ENCODE measurements around the gene PNLIP. TPM values are rescaled to one million over a fixed set of nuclear protein-coding genes. Genes with fewer than 3 reads are reported as not detected.

Gene PNLIP
- 1.5 TPM for total RNA-seq (2021; ENCODE audit: unreplicated experiment)
- polyA plus RNA-seq (2012; ENCODE audit: insufficient read length), result not detected
- Bru-seq, nascent RNA, result not detected
- BruChase-seq, experiment 1, labeled RNA remaining after a 2-hour chase, result not detected
- BruChase-seq, experiment 2, labeled RNA remaining after a 6-hour chase, result not detected
- long read RNA-seq, result 0 reads

- in situ Hi-C loops (cut with HindIII; ENCODE audit: low pct_unique_long_range_greater_than_20kb, low sequenced_read_pairs), result no loop called here
- no peak for DNase-seq (ENCODE audit: low read depth, low spot score)
- POLR2A ChIA-PET, result no interaction called here
Observed at GRCh38 chr10:116545756-116546155, at the start of gene PNLIP. PNLIP (plus strand) TSS chr10:116545931; CDS start chr10:116546093, 162 bp downstream.

GRCh38 chr10:116504786-116505185, 40.9 kb upstream of the PNLIP start:
- no peaks in the 10 kb centered on the region for H3K9me3 ChIP-seq (ENCODE audit: control insufficient read depth, insufficient read depth, low read depth, low read length)
- ATAC-seq (no peak), DNase-seq (ENCODE audit: low read depth, low spot score) (no peak)
- POLR2A ChIA-PET, result no interaction called here
- no TSS peak for BruUV-seq (replicated peaks)
- H3K27ac ChIP-seq (ENCODE audit: low read length), result no peak overlapping the region
- H3K4me3 ChIP-seq (ENCODE audit: low read depth in 2 of 2, low read length in 2 of 2), result no peak overlapping the region
- H3K27me3 ChIP-seq (ENCODE audit: control insufficient read depth, insufficient read depth, low read length), result no peaks in the 10 kb centered on the region
- in situ Hi-C loops (cut with HindIII; ENCODE audit: low pct_unique_long_range_greater_than_20kb, low sequenced_read_pairs) (no loop called here), intact Hi-C loops (cut with micrococcal nuclease; ENCODE audit: unreplicated experiment) (no loop called here)
- CTCF ChIA-PET, result no interaction called here
- no peaks in the 10 kb centered on the region for H3K4me1 ChIP-seq (ENCODE audit: control insufficient read depth, insufficient read depth, low read length)
- TF ChIP-seq POLR2AphosphoS5 (IDR thresholded peaks at IDR 0.05; ENCODE audit: low read depth, low read length) (no peak), SIN3A (IDR thresholded peaks at IDR 0.05; ENCODE audit: borderline replicate concordance, insufficient read depth, low read depth, low read length) (no peak), CTCF (IDR thresholded peaks at IDR 0.05) (no peak), TCF7L2 (IDR thresholded peaks at IDR 0.05; ENCODE audit: low read depth, low read length) (no peak), REST (IDR thresholded peaks at IDR 0.05; ENCODE audit: insufficient read depth in 1 of 2, low read depth in 2 of 2, low read length in 1 of 2) (no peak)
- H3K36me3 ChIP-seq (ENCODE audit: control insufficient read depth, insufficient read depth, low read length), result no peaks in the 10 kb centered on the region

More at GRCh38 chr10:116545756-116546155, at the start of gene PNLIP:
- intact Hi-C loops (cut with micrococcal nuclease; ENCODE audit: unreplicated experiment), result no loop called here
- CTCF ChIA-PET, result interaction anchor here (0.6 kb wide), 1 partner anchor 102 kb away, joined by 6 read pairs; no protein-coding TSS in a partner anchor
- BruUV-seq (replicated peaks), result no TSS peak
- Histone ChIP-seq H3K27me3 (ENCODE audit: control insufficient read depth, insufficient read depth, low read length) (peaks cover 15% of the 10 kb centered on the region), H3K36me3 (ENCODE audit: control insufficient read depth, insufficient read depth, low read length) (no peaks in the 10 kb centered on the region), H3K9me3 (ENCODE audit: control insufficient read depth, insufficient read depth, low read depth, low read length) (no peaks in the 10 kb centered on the region), H3K27ac (ENCODE audit: low read length) (no peak within 1 kb of the TSS), H3K4me3 (ENCODE audit: low read depth in 2 of 2, low read length in 2 of 2) (no peak within 1 kb of the TSS), H3K4me1 (ENCODE audit: control insufficient read depth, insufficient read depth, low read length) (no peaks in the 10 kb centered on the region)
- no peak for ATAC-seq
- no peak for TF ChIP-seq REST (IDR thresholded peaks at IDR 0.05; ENCODE audit: insufficient read depth in 1 of 2, low read depth in 2 of 2, low read length in 1 of 2)
- no peak for TF ChIP-seq POLR2AphosphoS5 (IDR thresholded peaks at IDR 0.05; ENCODE audit: low read depth, low read length)
- TF ChIP-seq SIN3A (IDR thresholded peaks at IDR 0.05; ENCODE audit: borderline replicate concordance, insufficient read depth, low read depth, low read length), result no peak
- TF ChIP-seq TCF7L2 (IDR thresholded peaks at IDR 0.05; ENCODE audit: low read depth, low read length), result no peak
- no peak for TF ChIP-seq CTCF (IDR thresholded peaks at IDR 0.05)
